ENCODE results near the gene P2RX4. TPM values are rescaled to one million over a fixed set of nuclear protein-coding genes. Genes with fewer than 3 reads are reported as not detected.

Gene P2RX4
- total RNA-seq, 4 donors from 2014 or later, result 42.9 to 248 (median 154) TPM

- Histone ChIP-seq H3K27me3 (no peaks in the 10 kb centered on the region), H3K27ac (no peak overlapping the region), H3K4me3 (no peak overlapping the region), H3K9me3 (no peaks in the 10 kb centered on the region), H3K36me3 (no peaks in the 10 kb centered on the region), H3K4me1 (no peaks in the 10 kb centered on the region)
- no peak for DNase-seq
- no peak for TF ChIP-seq POLR2A (IDR thresholded peaks at IDR 0.05)
These were observed 37.8 kb upstream of the P2RX4 start for GRCh38 chr12:121172145-121172544.

DNA sequence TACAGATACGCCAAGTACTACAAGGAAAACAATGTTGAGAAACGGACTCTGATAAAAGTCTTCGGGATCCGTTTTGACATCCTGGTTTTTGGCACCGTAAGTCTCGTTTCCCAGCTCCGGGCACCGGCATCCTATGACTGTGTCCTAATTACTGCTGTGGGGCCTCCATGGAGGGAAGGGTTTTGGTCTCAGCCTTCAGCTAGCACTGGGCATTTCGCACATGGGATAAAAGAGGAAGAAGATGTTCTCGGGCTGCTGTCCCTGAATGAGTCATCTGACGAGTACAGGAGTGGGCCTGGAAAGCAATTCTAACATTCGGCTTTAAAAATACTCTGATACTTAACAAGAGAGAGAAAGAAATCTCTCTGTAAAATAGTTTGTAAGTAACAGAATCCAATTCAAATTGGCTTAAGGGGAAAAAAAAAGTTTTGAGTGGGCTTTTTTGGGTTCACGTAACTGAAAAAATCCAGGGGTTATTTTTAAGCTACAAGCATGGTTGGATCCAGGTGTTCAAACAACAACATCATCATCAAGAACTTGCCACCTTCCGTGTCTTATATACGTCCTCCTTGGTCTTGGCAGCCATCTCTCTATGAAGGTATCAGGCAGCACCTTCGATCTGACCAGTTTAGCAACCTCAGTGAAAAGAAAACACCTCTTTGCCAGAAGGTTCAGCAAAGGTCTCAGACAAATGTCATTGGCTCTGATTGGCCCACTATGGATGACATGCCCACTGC, 34.4 kb upstream of the P2RX4 start:
- Histone ChIP-seq H3K4me3 (no peak overlapping the region), H3K4me1 (no peaks in the 10 kb centered on the region), H3K27me3 (no peaks in the 10 kb centered on the region), H3K27ac (no peak overlapping the region), H3K9me3 (no peaks in the 10 kb centered on the region), H3K36me3 (peaks cover 0 to 4% (median 0%) of the 10 kb centered on the region in 3 donors)
- TF ChIP-seq POLR2A (IDR thresholded peaks at IDR 0.05), result no peak
- TF ChIP-seq, protein P1, sequence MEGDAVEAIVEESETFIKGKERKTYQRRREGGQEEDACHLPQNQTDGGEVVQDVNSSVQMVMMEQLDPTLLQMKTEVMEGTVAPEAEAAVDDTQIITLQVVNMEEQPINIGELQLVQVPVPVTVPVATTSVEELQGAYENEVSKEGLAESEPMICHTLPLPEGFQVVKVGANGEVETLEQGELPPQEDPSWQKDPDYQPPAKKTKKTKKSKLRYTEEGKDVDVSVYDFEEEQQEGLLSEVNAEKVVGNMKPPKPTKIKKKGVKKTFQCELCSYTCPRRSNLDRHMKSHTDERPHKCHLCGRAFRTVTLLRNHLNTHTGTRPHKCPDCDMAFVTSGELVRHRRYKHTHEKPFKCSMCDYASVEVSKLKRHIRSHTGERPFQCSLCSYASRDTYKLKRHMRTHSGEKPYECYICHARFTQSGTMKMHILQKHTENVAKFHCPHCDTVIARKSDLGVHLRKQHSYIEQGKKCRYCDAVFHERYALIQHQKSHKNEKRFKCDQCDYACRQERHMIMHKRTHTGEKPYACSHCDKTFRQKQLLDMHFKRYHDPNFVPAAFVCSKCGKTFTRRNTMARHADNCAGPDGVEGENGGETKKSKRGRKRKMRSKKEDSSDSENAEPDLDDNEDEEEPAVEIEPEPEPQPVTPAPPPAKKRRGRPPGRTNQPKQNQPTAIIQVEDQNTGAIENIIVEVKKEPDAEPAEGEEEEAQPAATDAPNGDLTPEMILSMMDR (IDR thresholded peaks at IDR 0.05), result no peak
- peak in 2 of 3 donors; percentile 20 to 47 for DNase-seq

GRCh38 chr12:121176826-121177529, 33.0 kb upstream of the P2RX4 start:
- no peaks in the 10 kb centered on the region for H3K27me3 ChIP-seq

GRCh38 chr12:121181181-121181580, 28.7 kb upstream of the P2RX4 start:
- no peak overlapping the region for H3K27ac ChIP-seq
- no peak for TF ChIP-seq POLR2A (IDR thresholded peaks at IDR 0.05)
- TF ChIP-seq, protein P1 (IDR thresholded peaks at IDR 0.05), result no peak

More at GRCh38 chr12:121176826-121177529, 33.0 kb upstream of the P2RX4 start:
- no peak for TF ChIP-seq POLR2A (IDR thresholded peaks at IDR 0.05)
- TF ChIP-seq, protein P1 (IDR thresholded peaks at IDR 0.05), result no peak
- no peaks in the 10 kb centered on the region for H3K4me1 ChIP-seq
- DNase-seq, result no peak
- H3K4me3 ChIP-seq, result no peak overlapping the region
- no peak overlapping the region for H3K27ac ChIP-seq
- H3K36me3 ChIP-seq, result peaks cover 0 to 4% (median 0%) of the 10 kb centered on the region in 3 donors
- no peaks in the 10 kb centered on the region for H3K9me3 ChIP-seq

DNA sequence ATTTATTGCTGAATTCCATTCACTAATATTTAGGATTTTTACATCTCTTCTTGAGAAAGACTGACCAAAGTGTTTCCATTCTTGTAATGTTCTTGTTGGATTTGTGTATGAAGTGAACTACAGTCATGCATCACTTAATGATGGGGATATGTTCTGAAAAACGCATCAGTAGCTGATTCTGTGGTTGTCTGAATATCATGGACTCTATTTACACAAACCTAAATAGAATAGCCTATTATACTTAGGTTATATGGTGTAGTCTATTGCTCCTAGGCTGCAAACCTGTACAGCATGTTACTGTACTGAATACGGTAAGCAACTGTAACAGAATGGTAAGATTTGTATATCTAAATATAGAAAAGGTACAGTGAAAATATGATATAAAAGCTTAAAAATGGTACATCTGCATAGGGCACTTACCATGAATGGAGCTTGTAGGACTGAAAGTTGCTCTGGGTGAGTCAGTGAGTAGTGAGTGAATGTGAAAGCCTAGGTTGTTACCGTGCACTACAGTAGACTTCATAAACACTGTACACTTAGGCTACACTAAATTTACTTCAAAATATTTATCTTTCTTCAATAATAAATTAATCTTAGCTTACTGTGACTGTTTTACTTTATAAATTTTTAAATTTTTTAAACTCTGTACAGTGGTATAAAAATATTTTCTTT, 27.6 kb upstream of the P2RX4 start:
- TF ChIP-seq POLR2A (IDR thresholded peaks at IDR 0.05), result no peak
- TF ChIP-seq, protein P1 (IDR thresholded peaks at IDR 0.05), result no peak
- Histone ChIP-seq H3K36me3 (peaks cover 0 to 4% (median 0%) of the 10 kb centered on the region in 3 donors), H3K27me3 (no peaks in the 10 kb centered on the region)

More at GRCh38 chr12:121181181-121181580, 28.7 kb upstream of the P2RX4 start:
- H3K4me3 ChIP-seq, result no peak overlapping the region
- H3K9me3 ChIP-seq, result no peaks in the 10 kb centered on the region
- no peaks in the 10 kb centered on the region for H3K4me1 ChIP-seq
- H3K27me3 ChIP-seq, result no peaks in the 10 kb centered on the region
- peaks cover 0 to 4% (median 0%) of the 10 kb centered on the region in 3 donors for H3K36me3 ChIP-seq
- DNase-seq, result no peak

More for the DNA sequence above, 27.6 kb upstream of the P2RX4 start:
- Histone ChIP-seq H3K4me3 (no peak overlapping the region), H3K27ac (no peak overlapping the region), H3K9me3 (no peaks in the 10 kb centered on the region), H3K4me1 (no peaks in the 10 kb centered on the region)
- DNase-seq, result no peak
